Neural progenitor cell (in vitro differentiated cells): Measurements from ENCODE around the gene COX8C.

ENCODE experiments used
- EZH2phosphoT487 ChIP-seq: fragments of 200-600 bp; sonication (generic); IDR thresholded peaks from 2 replicates; pipeline ENCODE4 v1.6.1; 2017; ENCODE audit warnings: antibody characterized with exemption
- TF ChIP-seq, protein P1 (sequence below): fragments of 200-600 bp; sonication (generic); IDR thresholded peaks from 2 replicates; pipeline ENCODE4 v1.5.1; 2017; ENCODE audit warnings: antibody characterized with exemption, mild to moderate bottlenecking

- TF ChIP-seq, protein P1, sequence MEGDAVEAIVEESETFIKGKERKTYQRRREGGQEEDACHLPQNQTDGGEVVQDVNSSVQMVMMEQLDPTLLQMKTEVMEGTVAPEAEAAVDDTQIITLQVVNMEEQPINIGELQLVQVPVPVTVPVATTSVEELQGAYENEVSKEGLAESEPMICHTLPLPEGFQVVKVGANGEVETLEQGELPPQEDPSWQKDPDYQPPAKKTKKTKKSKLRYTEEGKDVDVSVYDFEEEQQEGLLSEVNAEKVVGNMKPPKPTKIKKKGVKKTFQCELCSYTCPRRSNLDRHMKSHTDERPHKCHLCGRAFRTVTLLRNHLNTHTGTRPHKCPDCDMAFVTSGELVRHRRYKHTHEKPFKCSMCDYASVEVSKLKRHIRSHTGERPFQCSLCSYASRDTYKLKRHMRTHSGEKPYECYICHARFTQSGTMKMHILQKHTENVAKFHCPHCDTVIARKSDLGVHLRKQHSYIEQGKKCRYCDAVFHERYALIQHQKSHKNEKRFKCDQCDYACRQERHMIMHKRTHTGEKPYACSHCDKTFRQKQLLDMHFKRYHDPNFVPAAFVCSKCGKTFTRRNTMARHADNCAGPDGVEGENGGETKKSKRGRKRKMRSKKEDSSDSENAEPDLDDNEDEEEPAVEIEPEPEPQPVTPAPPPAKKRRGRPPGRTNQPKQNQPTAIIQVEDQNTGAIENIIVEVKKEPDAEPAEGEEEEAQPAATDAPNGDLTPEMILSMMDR: no peak
- no peak for TF ChIP-seq EZH2phosphoT487
Measured at GRCh38 chr14:93330609-93331000, 16.4 kb upstream of the COX8C start.
